22Rv1 (cell line): Measurements from ENCODE around the gene IP6K3.

Experiments
- H3K27ac ChIP-seq: fragments of 450-650 bp; 2 replicates; pipeline ENCODE4 v1.5.1; 2017
- CTCF ChIP-seq: fragments of 450-650 bp; IDR thresholded peaks from 2 replicates; pipeline ENCODE4 v1.5.1; 2017; ENCODE audit warnings: mild to moderate bottlenecking
- ZFX ChIP-seq: fragments of 450-650 bp; IDR thresholded peaks from 2 replicates; pipeline ENCODE4 v1.6.1; 2017; ENCODE audit warnings: antibody characterized with exemption, borderline replicate concordance

Gene IP6K3

GRCh38 chr6:33783781-33784520 lies 37.2 kb upstream of the IP6K3 start:
- no peak overlapping the region for H3K27ac ChIP-seq

GRCh38 chr6:33782561-33782960 lies 35.9 kb upstream of the IP6K3 start:
- TF ChIP-seq CTCF: no peak
- TF ChIP-seq ZFX: no peak
- no peak overlapping the region for H3K27ac ChIP-seq

More at GRCh38 chr6:33783781-33784520, 37.2 kb upstream of the IP6K3 start:
- TF ChIP-seq ZFX (no peak), CTCF (no peak)

GRCh38 chr6:33781131-33781975 lies 34.6 kb upstream of the IP6K3 start:
- no peak overlapping the region for H3K27ac ChIP-seq
- TF ChIP-seq ZFX: no peak
- no peak for TF ChIP-seq CTCF

GRCh38 chr6:33779895-33780294 lies 33.2 kb upstream of the IP6K3 start:
- no peak overlapping the region for H3K27ac ChIP-seq
- TF ChIP-seq ZFX (no peak), CTCF (no peak)

- no peak for TF ChIP-seq ZFX
- H3K27ac ChIP-seq: no peak overlapping the region
Measured at GRCh38 chr6:33779290-33779689, 32.6 kb upstream of the IP6K3 start.

GRCh38 chr6:33778444-33779121 lies 31.9 kb upstream of the IP6K3 start:
- TF ChIP-seq CTCF: no peak
- H3K27ac ChIP-seq: no peak overlapping the region

GRCh38 chr6:33777398-33778388 lies 31.0 kb upstream of the IP6K3 start:
- H3K27ac ChIP-seq: no peak overlapping the region
- TF ChIP-seq ZFX: no peak
- TF ChIP-seq CTCF: no peak
